A549 (cell line): ENCODE results near the gene UGT1A7. TPM values are rescaled to one million over a fixed set of nuclear protein-coding genes. Genes with fewer than 3 reads are reported as not detected.
A peak's percentile ranks its signal among the peaks of the same experiment; 100 is the strongest.

Source experiments
- ATAC-seq, 2 experiments: fragments of 200-7000 bp in 1 of 2; fragments of >200 bp in 1 of 2; cut with Nextera tagmentation in 1 of 2; cut with Tn5 transposase in 1 of 2; 3 replicates each; pipeline versions ENCODE4 v1.8.0 to v1.9.1; 2018 to 2020; ENCODE audit warnings: mild to moderate bottlenecking in 1 of 2, moderate library complexity in 1 of 2
- CTCF ChIA-PET: fragments of 300-600 bp; sonication (Branson Sonifier 250); formaldehyde crosslinking; extraction: SDS; loops from one replicate; lab custom pipeline; 2021; ENCODE audit warnings: antibody characterized with exemption, inconsistent platforms; lab: Yijun Ruan, JAX
- POLR2A ChIA-PET: fragments of 350-600 bp; formaldehyde crosslinking; extraction: SDS; loops from one replicate; lab custom pipeline; 2021; ENCODE audit warnings: antibody characterized with exemption, inconsistent platforms; lab: Yijun Ruan, JAX
- DNase-seq, 2 experiments: peaks; one replicate each; pipeline versions ENCODE4 v3.0.0 to v3.0.0-alpha.2; 2011 to 2016; ENCODE audit warnings: low read depth in 1 of 2, low spot score in 1 of 2
- FAIRE-seq: peaks from 2 replicates; lab custom pipeline; 2011; peaks lifted over from hg19 to GRCh38; lab: Jason Lieb, UNC
- H3K27ac ChIP-seq, 2 experiments: fragments of >200 bp; sonication (Bioruptor Twin); formaldehyde crosslinking; 3 replicates each; pipeline ENCODE4 v1.5.1; 2016 to 2017
- H3K4me1 ChIP-seq: fragments of >200 bp; sonication (Bioruptor Twin); formaldehyde crosslinking; 3 replicates; pipeline ENCODE4 v1.6.1; 2016
- H3K4me2 ChIP-seq: fragments of >200 bp; sonication (Bioruptor Twin); formaldehyde crosslinking; 3 replicates; pipeline ENCODE4 v1.6.1; 2016
- H3K4me3 ChIP-seq: fragments of >200 bp; sonication (Bioruptor Twin); formaldehyde crosslinking; 3 replicates; pipeline ENCODE4 v1.5.1; 2016
- H3K9me3 ChIP-seq: fragments of >200 bp; sonication (Bioruptor Twin); formaldehyde crosslinking; 3 replicates; pipeline ENCODE4 v1.6.1; 2016
- BHLHE40 ChIP-seq: IDR thresholded peaks from 2 replicates; pipeline ENCODE4 v1.6.1; 2012; ENCODE audit warnings: low read depth, low read length, inconsistent platforms
- CBX2 ChIP-seq: fragments of 200-600 bp; sonication (generic); IDR thresholded peaks from 2 replicates; pipeline ENCODE4 v1.6.1; 2016; ENCODE audit warnings: low read depth, mild to moderate bottlenecking, borderline replicate concordance
- CEBPB ChIP-seq, 2 experiments: fragments of >200 bp in 1 of 2; sonication (Bioruptor Twin) in 1 of 2; formaldehyde crosslinking in 1 of 2; IDR thresholded peaks; 2 replicates each; pipeline ENCODE4 v1.6.1; 2012 to 2016
- EP300 ChIP-seq, 2 experiments: fragments of >200 bp; sonication (Bioruptor Twin); formaldehyde crosslinking; IDR thresholded peaks; 2 replicates in 1 of 2; 3 replicates in 1 of 2; pipeline ENCODE4 v1.6.1; 2016 to 2017
- ESRRA ChIP-seq: fragments of 150-350 bp; IDR thresholded peaks from 2 replicates; pipeline ENCODE4 v1.6.1; 2014; ENCODE audit warnings: mild to moderate bottlenecking, low read length, borderline replicate concordance
- FOSL2 ChIP-seq, 2 experiments: fragments of 450-650 bp in 1 of 2; fragments of >200 bp in 1 of 2; sonication (Bioruptor Twin) in 1 of 2; formaldehyde crosslinking; IDR thresholded peaks; 2 replicates each; pipeline versions ENCODE4 v1.5.0 to v1.6.1; 2016 to 2020; ENCODE audit warnings: mild to moderate bottlenecking in 1 of 2, moderate library complexity in 1 of 2
- HDAC2 ChIP-seq: fragments of 200-600 bp; sonication (generic); IDR thresholded peaks from 2 replicates; pipeline ENCODE4 v1.6.1; 2016
- HOXB5 ChIP-seq: fragments of 250-450 bp; sonication (Bioruptor Pico); IDR thresholded peaks from 2 replicates; pipeline ENCODE4 v1.5.0; 2020; ENCODE audit warnings: mild to moderate bottlenecking, moderate library complexity
- KDM5A ChIP-seq: fragments of 200-600 bp; sonication (generic); IDR thresholded peaks from 2 replicates; pipeline ENCODE4 v1.6.1; 2016; ENCODE audit warnings: antibody characterized with exemption, mild to moderate bottlenecking
- MAFK ChIP-seq: fragments of 450-650 bp; IDR thresholded peaks from 2 replicates; pipeline ENCODE4 v1.6.1; 2014; ENCODE audit not compliant: partially characterized antibody
- RCOR1 ChIP-seq: fragments of 150-350 bp; IDR thresholded peaks from 2 replicates; pipeline ENCODE4 v1.6.1; 2014; ENCODE audit warnings: antibody characterized with exemption, low read length, low read depth
- RFX5 ChIP-seq: fragments of 450-650 bp; IDR thresholded peaks from 2 replicates; pipeline ENCODE4 v1.7.1; 2014; ENCODE audit warnings: antibody characterized with exemption, mild to moderate bottlenecking, moderate library complexity
- RNF2 ChIP-seq: fragments of 200-600 bp; sonication (generic); IDR thresholded peaks from 2 replicates; pipeline ENCODE4 v1.6.1; 2016; ENCODE audit warnings: low read depth, mild to moderate bottlenecking, antibody characterized with exemption, moderate library complexity, borderline replicate concordance
- TFCP2L1 ChIP-seq: fragments of 250-450 bp; sonication (Bioruptor Pico); IDR thresholded peaks from 2 replicates; pipeline ENCODE4 v1.5.0; 2021; ENCODE audit warnings: mild to moderate bottlenecking
- ZNF302 ChIP-seq: fragments of 250-450 bp; sonication (Bioruptor Pico); IDR thresholded peaks from 2 replicates; pipeline ENCODE4 v1.9.0; 2021; ENCODE audit warnings: inconsistent platforms, mild to moderate bottlenecking, moderate library complexity
- WGBS: methylation state at CpG from one replicate; pipeline ENCODE4 v1.1.6; 2017; ENCODE audit errors: missing lambda C conversion rate; 5-methylcytosine and 5-hydroxymethylcytosine counted together
- polyA plus RNA-seq, 4 experiments: library from polyadenylated mRNA; depleted of rRNA in 3 of 4; stranded (reverse); fragments of >200 nt; fragmentation: RNase III in 1 of 4; extraction: RNeasy Plus Mini Kit Qiagen cat#74134 plus additional on column Dnase treatment in 1 of 4; gene quantifications; 2 replicates in 3 of 4; 3 replicates in 1 of 4; pipeline ENCODE4 v1.2.3, GENCODE V29; 2011 to 2017
- TF ChIP-seq, protein P1 (sequence below): fragments of 450-650 bp; IDR thresholded peaks from 2 replicates; pipeline ENCODE4 v1.6.1; 2014; ENCODE audit warnings: antibody characterized with exemption
- TF ChIP-seq, protein P2 (sequence below): fragments of >200 bp; sonication (Bioruptor Twin); formaldehyde crosslinking; IDR thresholded peaks from 2 replicates; pipeline ENCODE4 v1.6.1; 2016
- TF ChIP-seq, protein P3 (sequence below): fragments of 250-450 bp; sonication (Bioruptor Pico); IDR thresholded peaks from 2 replicates; pipeline ENCODE4 v1.5.0; 2021; ENCODE audit warnings: mild to moderate bottlenecking, moderate library complexity, borderline replicate concordance
- TF ChIP-seq, protein P4 (sequence below): fragments of 200-600 bp; sonication (generic); IDR thresholded peaks from 2 replicates; pipeline ENCODE4 v1.6.1; 2016; ENCODE audit warnings: antibody characterized with exemption, mild to moderate bottlenecking, moderate library complexity
- TF ChIP-seq, protein P5 (sequence below): IDR thresholded peaks from 2 replicates; pipeline ENCODE4 v1.6.1; 2012

Gene UGT1A7
- polyA plus RNA-seq, 2 of the 4 experiments (the other 2 are of a cell fraction): 8.9 to 9.8 TPM

DNA sequence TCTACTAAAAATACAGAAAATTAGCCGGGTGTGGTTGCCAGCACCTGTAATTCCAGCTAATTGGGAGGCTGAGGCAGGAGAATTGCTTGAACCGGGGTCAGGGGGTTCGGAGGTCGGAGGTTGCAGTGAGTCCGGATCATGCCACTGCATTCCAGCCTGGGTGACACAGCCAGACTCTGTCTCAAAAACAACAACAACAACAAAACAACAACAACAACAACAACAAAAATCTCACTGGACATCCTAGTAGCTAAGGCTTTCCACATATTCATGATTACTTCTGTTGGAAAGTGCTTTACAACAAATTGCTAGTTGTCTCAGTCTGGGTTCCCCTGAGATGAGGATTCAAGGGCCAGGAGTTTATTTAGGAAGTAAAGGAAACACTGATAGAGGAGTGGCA lies 92.2 kb downstream of the UGT1A7 start (continued):
- TF ChIP-seq, protein P1, sequence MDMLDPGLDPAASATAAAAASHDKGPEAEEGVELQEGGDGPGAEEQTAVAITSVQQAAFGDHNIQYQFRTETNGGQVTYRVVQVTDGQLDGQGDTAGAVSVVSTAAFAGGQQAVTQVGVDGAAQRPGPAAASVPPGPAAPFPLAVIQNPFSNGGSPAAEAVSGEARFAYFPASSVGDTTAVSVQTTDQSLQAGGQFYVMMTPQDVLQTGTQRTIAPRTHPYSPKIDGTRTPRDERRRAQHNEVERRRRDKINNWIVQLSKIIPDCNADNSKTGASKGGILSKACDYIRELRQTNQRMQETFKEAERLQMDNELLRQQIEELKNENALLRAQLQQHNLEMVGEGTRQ: no peak

DNA sequence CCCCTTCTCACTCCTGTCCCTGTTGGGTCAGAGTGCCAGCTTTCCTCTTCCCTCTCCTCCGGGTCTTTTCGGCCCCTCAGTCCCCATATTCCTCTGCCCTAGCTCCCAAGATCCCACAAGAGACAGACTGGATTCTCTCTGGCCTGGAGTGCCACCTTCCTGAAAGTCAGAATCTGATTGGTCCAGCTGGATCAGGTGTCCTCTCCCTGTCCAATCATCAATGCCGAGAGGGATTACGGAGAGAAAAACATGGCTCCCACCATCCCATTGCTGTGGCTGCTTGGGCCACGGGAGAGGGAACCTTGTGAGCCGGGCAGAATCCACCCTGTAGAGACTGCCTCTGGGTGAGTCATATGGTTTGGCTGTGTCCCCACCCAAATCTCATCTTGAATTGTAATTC lies 93.7 kb downstream of the UGT1A7 start:
- WGBS: 97% methylated on average over 6 of the region's 6 CpGs
- TF ChIP-seq EP300 (IDR thresholded peaks at IDR 0.05): no peak
- TF ChIP-seq, protein P2, sequence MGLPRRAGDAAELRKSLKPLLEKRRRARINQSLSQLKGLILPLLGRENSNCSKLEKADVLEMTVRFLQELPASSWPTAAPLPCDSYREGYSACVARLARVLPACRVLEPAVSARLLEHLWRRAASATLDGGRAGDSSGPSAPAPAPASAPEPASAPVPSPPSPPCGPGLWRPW: no peak
- TF ChIP-seq RCOR1: no peak
- no peak for TF ChIP-seq TFCP2L1 (CRISPR knock-in tag)
- TF ChIP-seq ZNF302 (CRISPR knock-in tag): no peak
- TF ChIP-seq RFX5: no peak
- TF ChIP-seq, protein P1: peak; percentile 30; the same call in 1 of the 2 replicates
- TF ChIP-seq, protein P3, sequence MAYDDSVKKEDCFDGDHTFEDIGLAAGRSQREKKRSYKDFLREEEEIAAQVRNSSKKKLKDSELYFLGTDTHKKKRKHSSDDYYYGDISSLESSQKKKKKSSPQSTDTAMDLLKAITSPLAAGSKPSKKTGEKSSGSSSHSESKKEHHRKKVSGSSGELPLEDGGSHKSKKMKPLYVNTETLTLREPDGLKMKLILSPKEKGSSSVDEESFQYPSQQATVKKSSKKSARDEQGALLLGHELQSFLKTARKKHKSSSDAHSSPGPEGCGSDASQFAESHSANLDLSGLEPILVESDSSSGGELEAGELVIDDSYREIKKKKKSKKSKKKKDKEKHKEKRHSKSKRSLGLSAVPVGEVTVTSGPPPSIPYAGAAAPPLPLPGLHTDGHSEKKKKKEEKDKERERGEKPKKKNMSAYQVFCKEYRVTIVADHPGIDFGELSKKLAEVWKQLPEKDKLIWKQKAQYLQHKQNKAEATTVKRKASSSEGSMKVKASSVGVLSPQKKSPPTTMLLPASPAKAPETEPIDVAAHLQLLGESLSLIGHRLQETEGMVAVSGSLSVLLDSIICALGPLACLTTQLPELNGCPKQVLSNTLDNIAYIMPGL (CRISPR knock-in tag): no peak
- no peak for DNase-seq
- POLR2A ChIA-PET: no interaction called here
- no peak for FAIRE-seq
- Histone ChIP-seq H3K9me3 (peaks cover 28% of the 10 kb centered on the region), H3K4me1 (no peaks in the 10 kb centered on the region), H3K27ac (peak overlapping the region in 1 of 2 experiments; percentile 40; a peak in 3 of 6 replicates), H3K4me2 (no peak overlapping the region), H3K4me3 (no peak overlapping the region)
- ATAC-seq: no peak
- CTCF ChIA-PET: interaction anchor here (0.6 to 2.2 kb wide), 3 partner anchors 11 to 92 kb away, joined by 3 to 5 read pairs (median 5); no protein-coding TSS in a partner anchor

DNA sequence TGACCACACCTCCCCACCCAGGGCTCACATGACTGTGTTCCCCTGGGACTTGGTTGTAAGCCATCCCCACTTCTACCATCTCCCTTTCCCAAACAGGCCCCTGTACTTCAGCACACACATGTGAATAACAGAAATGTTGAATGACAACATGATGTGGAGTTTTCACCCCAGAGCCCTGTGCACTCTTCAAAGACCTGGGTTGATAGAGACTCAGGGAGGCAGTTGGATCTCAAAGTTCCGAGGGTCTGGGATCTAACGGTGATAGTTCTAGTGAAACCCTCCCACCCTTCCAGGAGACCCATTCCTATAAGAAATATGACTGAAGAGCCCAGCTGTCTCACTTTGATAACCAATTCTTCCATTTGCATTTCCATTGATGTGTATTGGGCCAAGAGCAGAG lies 96.3 kb downstream of the UGT1A7 start, which contains the start of gene MROH2A:
MROH2A (plus strand) TSS at position 301 of the 400 bp plus-strand sequence. CDS start 1,029 bp downstream, outside the sequence.
- ATAC-seq (no peak), FAIRE-seq (no peak), DNase-seq (no peak)
- CTCF ChIA-PET: no interaction called here
- TF ChIP-seq, protein P1: no peak
- TF ChIP-seq KDM5A (no peak), MAFK (no peak), RNF2 (no peak)
- 89% methylated on average over 2 of the region's 2 CpGs for WGBS
- H3K27ac ChIP-seq: peak within 1 kb of the TSS in 1 of 2 experiments; percentile 51; a peak in 2 of 6 replicates
- H3K4me3 ChIP-seq: no peak within 1 kb of the TSS
- H3K4me1 ChIP-seq: no peaks in the 10 kb centered on the region
- no peak within 1 kb of the TSS for H3K4me2 ChIP-seq
- peaks cover 28% of the 10 kb centered on the region for H3K9me3 ChIP-seq
- POLR2A ChIA-PET: no interaction called here

DNA sequence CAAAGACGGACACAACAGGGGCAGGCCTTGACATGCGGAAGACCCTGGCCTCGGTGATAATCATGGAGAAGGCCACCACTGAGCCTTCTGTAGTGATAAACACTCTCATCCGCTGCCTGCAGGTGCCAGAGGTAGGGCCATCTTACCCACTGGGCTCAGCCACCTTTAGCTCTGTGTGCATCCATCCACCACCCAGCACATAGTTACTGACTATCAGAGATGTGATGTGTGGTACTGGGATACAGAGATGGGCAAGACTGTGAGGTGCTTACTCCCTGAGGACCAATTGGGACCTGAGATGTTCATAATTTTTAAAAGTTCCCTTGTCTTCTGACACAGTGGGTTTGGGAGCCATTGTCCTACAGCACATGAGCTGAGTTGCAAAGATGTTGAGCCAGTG lies 98.0 kb downstream of the UGT1A7 start:
- CTCF ChIA-PET: interaction anchor here (0.5 to 1.2 kb wide), 3 partner anchors 10 to 26 kb away, joined by 3 read pairs; no protein-coding TSS in a partner anchor
- DNase-seq: no peak
- Histone ChIP-seq H3K27ac (no peak overlapping the region), H3K4me1 (no peaks in the 10 kb centered on the region), H3K4me2 (no peak overlapping the region), H3K9me3 (peaks cover 28% of the 10 kb centered on the region), H3K4me3 (no peak overlapping the region)
- no peak for ATAC-seq
- no peak for TF ChIP-seq KDM5A
- TF ChIP-seq, protein P4, sequence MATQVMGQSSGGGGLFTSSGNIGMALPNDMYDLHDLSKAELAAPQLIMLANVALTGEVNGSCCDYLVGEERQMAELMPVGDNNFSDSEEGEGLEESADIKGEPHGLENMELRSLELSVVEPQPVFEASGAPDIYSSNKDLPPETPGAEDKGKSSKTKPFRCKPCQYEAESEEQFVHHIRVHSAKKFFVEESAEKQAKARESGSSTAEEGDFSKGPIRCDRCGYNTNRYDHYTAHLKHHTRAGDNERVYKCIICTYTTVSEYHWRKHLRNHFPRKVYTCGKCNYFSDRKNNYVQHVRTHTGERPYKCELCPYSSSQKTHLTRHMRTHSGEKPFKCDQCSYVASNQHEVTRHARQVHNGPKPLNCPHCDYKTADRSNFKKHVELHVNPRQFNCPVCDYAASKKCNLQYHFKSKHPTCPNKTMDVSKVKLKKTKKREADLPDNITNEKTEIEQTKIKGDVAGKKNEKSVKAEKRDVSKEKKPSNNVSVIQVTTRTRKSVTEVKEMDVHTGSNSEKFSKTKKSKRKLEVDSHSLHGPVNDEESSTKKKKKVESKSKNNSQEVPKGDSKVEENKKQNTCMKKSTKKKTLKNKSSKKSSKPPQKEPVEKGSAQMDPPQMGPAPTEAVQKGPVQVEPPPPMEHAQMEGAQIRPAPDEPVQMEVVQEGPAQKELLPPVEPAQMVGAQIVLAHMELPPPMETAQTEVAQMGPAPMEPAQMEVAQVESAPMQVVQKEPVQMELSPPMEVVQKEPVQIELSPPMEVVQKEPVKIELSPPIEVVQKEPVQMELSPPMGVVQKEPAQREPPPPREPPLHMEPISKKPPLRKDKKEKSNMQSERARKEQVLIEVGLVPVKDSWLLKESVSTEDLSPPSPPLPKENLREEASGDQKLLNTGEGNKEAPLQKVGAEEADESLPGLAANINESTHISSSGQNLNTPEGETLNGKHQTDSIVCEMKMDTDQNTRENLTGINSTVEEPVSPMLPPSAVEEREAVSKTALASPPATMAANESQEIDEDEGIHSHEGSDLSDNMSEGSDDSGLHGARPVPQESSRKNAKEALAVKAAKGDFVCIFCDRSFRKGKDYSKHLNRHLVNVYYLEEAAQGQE: no peak
- no peak for TF ChIP-seq RFX5
- no peak for TF ChIP-seq CEBPB (IDR thresholded peaks at IDR 0.05)
- TF ChIP-seq EP300 (IDR thresholded peaks at IDR 0.05): no peak
- no peak for TF ChIP-seq CBX2
- TF ChIP-seq, protein P2: no peak
- TF ChIP-seq HDAC2: no peak
- TF ChIP-seq BHLHE40: no peak
- no peak for TF ChIP-seq HOXB5 (CRISPR knock-in tag)
- TF ChIP-seq ESRRA: no peak
- TF ChIP-seq, protein P5, sequence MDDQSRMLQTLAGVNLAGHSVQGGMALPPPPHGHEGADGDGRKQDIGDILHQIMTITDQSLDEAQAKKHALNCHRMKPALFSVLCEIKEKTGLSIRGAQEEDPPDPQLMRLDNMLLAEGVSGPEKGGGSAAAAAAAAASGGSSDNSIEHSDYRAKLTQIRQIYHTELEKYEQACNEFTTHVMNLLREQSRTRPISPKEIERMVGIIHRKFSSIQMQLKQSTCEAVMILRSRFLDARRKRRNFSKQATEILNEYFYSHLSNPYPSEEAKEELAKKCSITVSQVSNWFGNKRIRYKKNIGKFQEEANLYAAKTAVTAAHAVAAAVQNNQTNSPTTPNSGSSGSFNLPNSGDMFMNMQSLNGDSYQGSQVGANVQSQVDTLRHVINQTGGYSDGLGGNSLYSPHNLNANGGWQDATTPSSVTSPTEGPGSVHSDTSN: no peak
- TF ChIP-seq FOSL2 (IDR thresholded peaks at IDR 0.05): no peak
- TF ChIP-seq FOSL2 (CRISPR knock-in tag; IDR thresholded peaks at IDR 0.05): no peak
- POLR2A ChIA-PET: no interaction called here
- 86% methylated on average over 3 of the region's 4 CpGs for WGBS
- FAIRE-seq: no peak
